Omental fat pad (tissue), 4 donors: ENCODE data around the gene LRP8. TPM values are rescaled to one million over a fixed set of nuclear protein-coding genes. Genes with fewer than 3 reads are reported as not detected.

Experiments
- ATAC-seq: fragments of 150-250 bp; one replicate; pipeline ENCODE4 v1.9.1; 2016; ENCODE audit warnings: mild to moderate bottlenecking, moderate library complexity; ENCODE audit not compliant: low FRiP score
- DNase-seq: peaks from one replicate; pipeline ENCODE4 v3.0.0-alpha.2; 2019; ENCODE audit warnings: low spot score
- CTCF ChIP-seq, 3 donors: fragments of 450-650 bp; IDR thresholded peaks; one replicate each; pipeline ENCODE4 v1.5.1; 2016 to 2017; ENCODE audit warnings: antibody characterized with exemption in 3 of 3, mild to moderate bottlenecking in 3 of 3, moderate library complexity in 2 of 3
- total RNA-seq, 4 donors: library from RNA; depleted of rRNA; stranded (reverse); fragments of >200 nt; gene quantifications; one replicate each; pipeline ENCODE4 v1.1.0, GENCODE V29; 2016

Gene LRP8
- total RNA-seq, 4 donors from 2014 or later, result 1.6 to 22.0 (median 7.4) TPM

GRCh38 chr1:53344921-53345838, 17.3 kb upstream of the LRP8 start:
- DNase-seq, result no peak
- TF ChIP-seq CTCF (IDR thresholded peaks at IDR 0.05), result no peak
- ATAC-seq, result no peak

GRCh38 chr1:53343831-53344668, 16.2 kb upstream of the LRP8 start:
- ATAC-seq, result no peak
- no peak for TF ChIP-seq CTCF (IDR thresholded peaks at IDR 0.05)
- no peak for DNase-seq

- no peak for TF ChIP-seq CTCF (IDR thresholded peaks at IDR 0.05)
These were observed 15.0 kb upstream of the LRP8 start for GRCh38 chr1:53342735-53343470.

GRCh38 chr1:53341961-53342707, 14.3 kb upstream of the LRP8 start:
- no peak for TF ChIP-seq CTCF (IDR thresholded peaks at IDR 0.05)
- ATAC-seq (no peak), DNase-seq (no peak)

More at GRCh38 chr1:53342735-53343470, 15.0 kb upstream of the LRP8 start:
- no peak for ATAC-seq
- DNase-seq, result no peak

- no peak for TF ChIP-seq CTCF (IDR thresholded peaks at IDR 0.05)
- ATAC-seq (no peak), DNase-seq (no peak)
These were observed 13.6 kb upstream of the LRP8 start for GRCh38 chr1:53341521-53341895.
